ENCODE data around the gene GALNT5.
"Not testable (repeated sequence)": the region's sequence is repeated elsewhere in the genome, so short reads cannot be mapped to it uniquely, and the experiment has no call there.

GALNT5 gene

GRCh38 chr2:157257312-157258252 is at the start of gene GALNT5:
GALNT5 (plus strand) TSS chr2:157257705; CDS start chr2:157258083, 378 bp downstream.
- no peak for DNase-seq

GRCh38 chr2:157216286-157216965 is 41.1 kb upstream of the GALNT5 start:
- no peak for DNase-seq

GRCh38 chr2:157217409-157217808 is 40.1 kb upstream of the GALNT5 start:
- no peak for DNase-seq

- no peak for DNase-seq
Measured at GRCh38 chr2:157218911-157219310, 38.6 kb upstream of the GALNT5 start.

- no peak for DNase-seq
Measured at GRCh38 chr2:157220502-157220901, 37.0 kb upstream of the GALNT5 start.

GRCh38 chr2:157221394-157221988 is 36.0 kb upstream of the GALNT5 start:
- no peak for DNase-seq

GRCh38 chr2:157223624-157224205 is 33.8 kb upstream of the GALNT5 start:
- DNase-seq: no peak

GRCh38 chr2:157224448-157224847 is 33.1 kb upstream of the GALNT5 start:
- DNase-seq: not testable (repeated sequence)

GRCh38 chr2:157227592-157227991 is 29.9 kb upstream of the GALNT5 start:
- DNase-seq: no peak

- DNase-seq: no peak
Measured at GRCh38 chr2:157228946-157229345, 28.6 kb upstream of the GALNT5 start.

- no peak for DNase-seq
Measured at GRCh38 chr2:157229572-157229971, 27.9 kb upstream of the GALNT5 start.

- no peak for DNase-seq
Measured at GRCh38 chr2:157231476-157231875, 26.0 kb upstream of the GALNT5 start.

- DNase-seq: no peak
Measured at GRCh38 chr2:157233506-157233905, 24.0 kb upstream of the GALNT5 start.

GRCh38 chr2:157236404-157236803 is 21.1 kb upstream of the GALNT5 start:
- DNase-seq: no peak

GRCh38 chr2:157238296-157238695 is 19.2 kb upstream of the GALNT5 start:
- DNase-seq: no peak

- DNase-seq: no peak
Measured at GRCh38 chr2:157244691-157245090, 12.8 kb upstream of the GALNT5 start.

GRCh38 chr2:157245144-157245840 is 12.2 kb upstream of the GALNT5 start:
- DNase-seq: no peak

GRCh38 chr2:157245846-157246764 is 11.4 kb upstream of the GALNT5 start:
- DNase-seq: peak; percentile 30 to 42

GRCh38 chr2:157246765-157247407 is 10.6 kb upstream of the GALNT5 start:
- DNase-seq: no peak

GRCh38 chr2:157250836-157251235 is 6.7 kb upstream of the GALNT5 start:
- DNase-seq: no peak

- no peak for DNase-seq
Measured at GRCh38 chr2:157251932-157252331, 5.6 kb upstream of the GALNT5 start.

Measured in stimulated activated CD4-positive, alpha-beta T cell treated with anti-CD3 and anti-CD28 coated beads, Interleukin-2, amount 100 ng/mL, for 24 hours (primary cell).